B cell (primary cell): ENCODE data around the gene FFAR4. TPM values are rescaled to one million over a fixed set of nuclear protein-coding genes. Genes with fewer than 3 reads are reported as not detected.

Source experiments
- ATAC-seq: fragments of 200-7000 bp; cut with Tn5 transposase; one replicate; pipeline ENCODE4 v1.10.0; 2021; ENCODE audit warnings: low read depth, mild to moderate bottlenecking, moderate number of reproducible peaks, moderate library complexity
- CTCF ChIA-PET: fragments of 350-600 bp; sonication (Branson Sonifier 250); formaldehyde crosslinking; loops from one replicate; lab custom pipeline; 2021; ENCODE audit warnings: antibody characterized with exemption, inconsistent platforms; lab: Charles Lee
- POLR2A ChIA-PET: fragments of 350-600 bp; sonication (Branson Sonifier 250); formaldehyde crosslinking; loops from one replicate; lab custom pipeline; 2021; ENCODE audit warnings: antibody characterized with exemption; lab: Charles Lee
- DNase-seq: peaks from one replicate; pipeline ENCODE4 v3.0.0; 2013
- H2AFZ ChIP-seq: 2 replicates; pipeline ENCODE4 v1.6.1; 2012; ENCODE audit warnings: mild to moderate bottlenecking, low read depth, low read length; ENCODE audit not compliant: insufficient read depth, poor library complexity, severe bottlenecking
- H3K27ac ChIP-seq, 2 donors: 1 replicate in 1 of 2; 2 replicates in 1 of 2; pipeline ENCODE4 v1.5.1; 2012 to 2013; ENCODE audit warnings: low read length in 2 of 2, mild to moderate bottlenecking in 2 of 2, moderate library complexity in 1 of 2
- H3K27me3 ChIP-seq, 4 experiments: fragments of 200-600 bp in 1 of 4; sonication (generic) in 1 of 4; replicated peaks in 1 of 4; 1 replicate in 2 of 4; 2 replicates in 2 of 4; pipeline versions ENCODE4 v1.6.1 to v1.7.0; 2013 to 2016; ENCODE audit warnings: low read length in 3 of 4, mild to moderate bottlenecking in 2 of 4, mixed read lengths in 1 of 4, moderate library complexity in 1 of 4; ENCODE audit not compliant: insufficient read depth in 4 of 4, control insufficient read depth in 3 of 4; ENCODE audit errors: control extremely low read depth in 1 of 4
- H3K36me3 ChIP-seq, 2 experiments: replicated peaks in 1 of 2; 1 replicate in 1 of 2; 2 replicates in 1 of 2; pipeline versions ENCODE4 v1.6.1 to v1.7.1; 2013; ENCODE audit warnings: low read length in 1 of 2; ENCODE audit not compliant: insufficient read depth in 2 of 2, control insufficient read depth in 1 of 2; ENCODE audit errors: control extremely low read depth in 1 of 2, extremely low read depth in 1 of 2
- H3K4me1 ChIP-seq, 2 donors: fragments of 200-600 bp in 1 of 2; sonication (generic) in 1 of 2; 1 replicate in 1 of 2; 2 replicates in 1 of 2; pipeline versions ENCODE4 v1.5.1 to v1.6.1; 2013 to 2017; ENCODE audit warnings: low read length in 2 of 2; ENCODE audit not compliant: control insufficient read depth in 2 of 2, insufficient read depth in 2 of 2
- H3K4me2 ChIP-seq: replicated peaks from 2 replicates; pipeline ENCODE3; 2012; ENCODE audit warnings: mild to moderate bottlenecking, low read depth, low read length; ENCODE audit not compliant: poor library complexity, severe bottlenecking
- H3K4me3 ChIP-seq, 5 experiments: fragments of 200-600 bp in 1 of 5; sonication (generic) in 1 of 5; 1 replicate in 3 of 5; 2 replicates in 2 of 5; pipeline versions ENCODE4 v1.5.1 to v1.7.0; 2011 to 2016; ENCODE audit warnings: low read length in 4 of 5, mild to moderate bottlenecking in 4 of 5, low read depth in 2 of 5, control low read depth in 1 of 5, moderate library complexity in 1 of 5; ENCODE audit not compliant: insufficient read depth in 1 of 5; ENCODE audit errors: control extremely low read depth in 1 of 5, extremely low read depth in 1 of 5
- H3K79me2 ChIP-seq: fragments of 200-600 bp; sonication (generic); one replicate; pipeline ENCODE4 v1.6.0; 2016; ENCODE audit warnings: low read length; ENCODE audit not compliant: control insufficient read depth, insufficient read depth
- H3K9ac ChIP-seq: fragments of 200-600 bp; sonication (generic); 2 replicates; pipeline ENCODE4 v1.6.1; 2017; ENCODE audit warnings: mild to moderate bottlenecking, low read length, moderate library complexity
- H3K9me3 ChIP-seq, 3 donors: one replicate each; pipeline versions ENCODE4 v1.6.1 to v1.7.1; 2013; ENCODE audit warnings: low read length in 2 of 3; ENCODE audit not compliant: control insufficient read depth in 2 of 3, insufficient read depth in 1 of 3; ENCODE audit errors: control extremely low read depth in 1 of 3
- H4K20me1 ChIP-seq: 2 replicates; pipeline ENCODE4 v1.6.0; 2012; ENCODE audit warnings: mild to moderate bottlenecking, low read length; ENCODE audit not compliant: insufficient read depth, control insufficient read depth, poor library complexity, severe bottlenecking
- H3K27ac Mint-ChIP-seq: one replicate; pipeline ENCODE4 v1.8.0; 2021; ENCODE audit warnings: mixed read lengths
- H3K27me3 Mint-ChIP-seq: one replicate; pipeline ENCODE4 v1.8.0; 2021; ENCODE audit warnings: mixed read lengths
- H3K4me1 Mint-ChIP-seq: one replicate; pipeline ENCODE4 v1.8.0; 2021; ENCODE audit warnings: mixed read lengths
- H3K4me3 Mint-ChIP-seq: one replicate; pipeline ENCODE4 v1.8.0; 2021; ENCODE audit warnings: mixed read lengths
- H3K9me3 Mint-ChIP-seq: one replicate; pipeline ENCODE4 v1.8.0; 2022; ENCODE audit warnings: mixed read lengths; ENCODE audit not compliant: insufficient read depth
- CTCF ChIP-seq: fragments of 200-600 bp; IDR thresholded peaks from one replicate; pipeline ENCODE4 v1.8.0; 2022; ENCODE audit warnings: antibody characterized with exemption, mild to moderate bottlenecking
- EZH2 ChIP-seq: IDR thresholded peaks from 2 replicates; pipeline ENCODE4 v1.6.1; 2012; ENCODE audit warnings: borderline replicate concordance, low read depth, mild to moderate bottlenecking, moderate library complexity, low read length; ENCODE audit not compliant: insufficient read depth, poor library complexity, severe bottlenecking
- WGBS: methylation state at CpG from one replicate; pipeline ENCODE4 v1.1.5; 2013; ENCODE audit warnings: missing lambda C conversion rate; ENCODE audit not compliant: insufficient coverage; 5-methylcytosine and 5-hydroxymethylcytosine counted together
- intact Hi-C: fragments of 100-400 bp; cut with micrococcal nuclease; formaldehyde crosslinking; loops from one replicate; pipeline ENCODE4 v1.10.0; 2022
- polyA plus RNA-seq: library from polyadenylated mRNA; depleted of rRNA; stranded (reverse); fragments of >200 nt; gene quantifications from 2 replicates; pipeline ENCODE4 v1.2.3, GENCODE V29; 2012
- total RNA-seq, 2 donors: library from RNA; stranded (reverse); fragments of 120-200 nt in 1 of 2; gene quantifications; 1 replicate in 1 of 2; 2 replicates in 1 of 2; pipeline versions ENCODE4 v1.2.3 to v1.2.4, GENCODE V29; 2013 to 2022

Gene FFAR4
- total and polyA plus RNA-seq, 2 donors (not counting 1 experiment from before 2014, with no cell fraction given): not detected

- intact Hi-C loops: no loop called here
- H4K20me1 ChIP-seq: no peaks in the 10 kb centered on the region
- H3K36me3 ChIP-seq: no peaks in the 10 kb centered on the region
- no peaks in the 10 kb centered on the region for H3K9me3 Mint-ChIP-seq
- no peak overlapping the region for H3K9ac ChIP-seq
- POLR2A ChIA-PET: no interaction called here
- H3K79me2 ChIP-seq: no peaks in the 10 kb centered on the region
- DNase-seq: no peak
- WGBS: 100% methylated on average over 3 of the region's 4 CpGs
- CTCF ChIA-PET: interaction anchor here (1.3 kb wide), 1 partner anchor 9 kb away, joined by 3 read pairs; no protein-coding TSS in a partner anchor
- peaks cover 1% of the 10 kb centered on the region for H3K4me1 Mint-ChIP-seq
- H3K4me1 ChIP-seq: no peaks in the 10 kb centered on the region
- no peak overlapping the region for H3K4me3 Mint-ChIP-seq
- peaks cover 47% of the 10 kb centered on the region for H3K27me3 Mint-ChIP-seq
- no peak overlapping the region for H3K27ac Mint-ChIP-seq
- ATAC-seq: no peak
- no peak overlapping the region for H3K4me2 ChIP-seq
- H3K27me3 ChIP-seq: peaks cover 0 to 14% (median 7%) of the 10 kb centered on the region in 4 experiments
- no peaks in the 10 kb centered on the region for H3K9me3 ChIP-seq
- H2AFZ ChIP-seq: no peak overlapping the region
- H3K27ac ChIP-seq: no peak overlapping the region
- H3K4me3 ChIP-seq: no peak overlapping the region
- no peak for TF ChIP-seq EZH2
- no peak for TF ChIP-seq CTCF
Measured at GRCh38 chr10:93599778-93600177, 33.3 kb downstream of the FFAR4 start.

GRCh38 chr10:93600446-93601145, 34.1 kb downstream of the FFAR4 start:
- H3K36me3 ChIP-seq: no peaks in the 10 kb centered on the region
- POLR2A ChIA-PET: no interaction called here
- CTCF ChIA-PET: interaction anchor here (1.3 kb wide), 1 partner anchor 8 kb away, joined by 3 read pairs; no protein-coding TSS in a partner anchor
- no peak overlapping the region for H3K4me3 ChIP-seq
- intact Hi-C loops: no loop called here
- H3K9me3 Mint-ChIP-seq: no peaks in the 10 kb centered on the region
- WGBS: 22% methylated on average over 54 of the region's 60 CpGs
- no peaks in the 10 kb centered on the region for H3K9me3 ChIP-seq
- no peak for DNase-seq
- H3K79me2 ChIP-seq: no peaks in the 10 kb centered on the region
- TF ChIP-seq CTCF (no peak), EZH2 (no peak)
- peaks cover 1% of the 10 kb centered on the region for H3K4me1 Mint-ChIP-seq
- no peak overlapping the region for H3K27ac ChIP-seq
- no peak overlapping the region for H3K4me3 Mint-ChIP-seq
- no peak for ATAC-seq
- H3K4me2 ChIP-seq: no peak overlapping the region
- H3K9ac ChIP-seq: no peak overlapping the region
- peaks cover 48% of the 10 kb centered on the region for H3K27me3 Mint-ChIP-seq
- H4K20me1 ChIP-seq: no peaks in the 10 kb centered on the region
- peaks cover 0 to 14% (median 7%) of the 10 kb centered on the region in 4 experiments for H3K27me3 ChIP-seq
- no peaks in the 10 kb centered on the region for H3K4me1 ChIP-seq
- H2AFZ ChIP-seq: no peak overlapping the region
- H3K27ac Mint-ChIP-seq: no peak overlapping the region
